A549 treated with AZD9567 at 1 μM for 4 hours (cell line): Measurements from ENCODE around the gene CENPVL3. TPM values are rescaled to one million over a fixed set of nuclear protein-coding genes. Genes with fewer than 3 reads are reported as not detected.

Experiments
- total RNA-seq: library from RNA; stranded (reverse); fragments of 200-300 nt; extraction: Qiagen RNA extraction; gene quantifications from 5 replicates; pipeline ENCODE4 v1.2.3, GENCODE V29; 2022; ENCODE audit not compliant: insufficient read depth

Gene CENPVL3
- 0.09 to 0.28 TPM (median 0.16 TPM) in 4 of 5 replicates, not detected in the other for total RNA-seq

GRCh38 chrX:51618241-51619155 lies at the start of gene CENPVL3:
Gene CENPVL3, minus strand, starts transcription at chrX:51618912. Its CDS starts 39 bp downstream, at chrX:51618873.

Other genes with a start within 250 kb of the CENPVL3 start
- gene NUDT11, start 122.3 kb downstream of the CENPVL3 start, total RNA-seq, result 3.1 to 4.4 TPM (median 3.3 TPM) in 5 replicates
- gene CENPVL2, start 63.9 kb upstream of the CENPVL3 start, total RNA-seq, result not detected in 5 replicates
- not detected in 5 replicates for gene CENPVL1, start 91.6 kb upstream of the CENPVL3 start, total RNA-seq
- gene GSPT2, start 124.5 kb upstream of the CENPVL3 start, total RNA-seq, result 8.4 to 10.5 TPM (median 9.0 TPM) in 5 replicates